HEK293T (cell line): Measurements from ENCODE around the gene GRIFIN.

Experiments used
- ARNT ChIP-seq: fragments of 450-650 bp; IDR thresholded peaks from 2 replicates; pipeline ENCODE4 v1.6.1; 2017; ENCODE audit warnings: mild to moderate bottlenecking
- BHLHE40 ChIP-seq: fragments of 450-650 bp; IDR thresholded peaks from 2 replicates; pipeline ENCODE4 v1.6.1; 2016; ENCODE audit warnings: mild to moderate bottlenecking, moderate library complexity, borderline replicate concordance
- CTBP1 ChIP-seq: fragments of 450-650 bp; IDR thresholded peaks from 2 replicates; pipeline ENCODE4 v1.6.1; 2016; ENCODE audit warnings: borderline replicate concordance
- ELF4 ChIP-seq: fragments of 450-650 bp; IDR thresholded peaks from 2 replicates; pipeline ENCODE4 v1.6.1; 2017; ENCODE audit warnings: antibody characterized with exemption
- FOXA1 ChIP-seq: fragments of 450-650 bp; IDR thresholded peaks from 2 replicates; pipeline ENCODE4 v1.6.1; 2016; ENCODE audit warnings: mild to moderate bottlenecking
- FOXM1 ChIP-seq: fragments of 450-650 bp; IDR thresholded peaks from 2 replicates; pipeline ENCODE4 v1.6.1; 2017; ENCODE audit warnings: mild to moderate bottlenecking, borderline replicate concordance
- L3MBTL2 ChIP-seq: fragments of 450-650 bp; conservative IDR thresholded peaks from 2 replicates; pipeline ENCODE4 v1.6.1; 2016; ENCODE audit warnings: mild to moderate bottlenecking
- LEF1 ChIP-seq: fragments of 450-650 bp; IDR thresholded peaks from 2 replicates; pipeline ENCODE4 v1.6.1; 2017; ENCODE audit warnings: mild to moderate bottlenecking, borderline replicate concordance
- SP1 ChIP-seq: fragments of 450-650 bp; IDR thresholded peaks from 2 replicates; pipeline ENCODE4 v1.6.1; 2017
- SUZ12 ChIP-seq: fragments of 450-650 bp; IDR thresholded peaks from 2 replicates; pipeline ENCODE4 v1.6.1; 2016; ENCODE audit warnings: mild to moderate bottlenecking
- ZNF384 ChIP-seq: fragments of 450-650 bp; IDR thresholded peaks from 2 replicates; pipeline ENCODE4 v1.6.1; 2016

DNA sequence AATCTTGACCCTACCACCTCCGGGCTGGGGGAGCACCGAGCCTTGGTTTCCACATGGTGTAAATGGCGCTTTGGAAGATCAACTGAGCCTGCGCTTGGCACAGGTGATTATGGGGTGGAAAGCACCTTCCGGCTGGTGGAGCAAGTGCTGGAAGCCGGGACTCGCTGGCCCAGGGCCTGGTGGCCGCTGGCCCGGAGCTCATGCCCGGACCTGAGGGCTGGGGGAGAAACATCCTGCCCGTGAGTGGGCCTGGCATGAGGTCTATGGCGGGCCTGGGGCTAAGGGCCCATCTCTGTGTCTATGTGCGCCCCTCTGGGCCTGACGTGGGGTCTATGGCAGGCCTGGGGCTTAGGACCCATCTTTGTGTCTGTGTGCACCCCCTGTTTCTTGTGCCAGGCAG, 29.2 kb upstream of the GRIFIN start:
- TF ChIP-seq CTBP1 (no peak), BHLHE40 (no peak), ARNT (no peak), L3MBTL2 (no peak), ZNF384 (no peak), FOXA1 (no peak), FOXM1 (no peak), ELF4 (no peak), LEF1 (no peak), SUZ12 (no peak), SP1 (no peak)
